GM12873 (cell line): Measurements from ENCODE around the gene FDX2.

Source experiments
- CTCF ChIP-seq: IDR thresholded peaks from 2 replicates; pipeline ENCODE4 v1.5.1; 2012; ENCODE audit warnings: low read depth, mild to moderate bottlenecking, moderate library complexity, low read length, control low read depth; ENCODE audit not compliant: insufficient read depth; ENCODE audit errors: missing control alignments

FDX2 gene

GRCh38 chr19:10271543-10272086 lies 44.2 kb downstream of the FDX2 start:
- TF ChIP-seq CTCF, result no peak

GRCh38 chr19:10270616-10271394 lies 45.0 kb downstream of the FDX2 start, which contains the start of gene ICAM1:
TSS of gene ICAM1 (plus strand) at chr19:10271120. CDS start at chr19:10271160, 40 bp downstream.
- peak; percentile 38 for TF ChIP-seq CTCF

GRCh38 chr19:10270180-10270615 lies 45.6 kb downstream of the FDX2 start:
- TF ChIP-seq CTCF, result no peak

GRCh38 chr19:10269333-10270179 lies 46.3 kb downstream of the FDX2 start:
- peak; percentile 88 for TF ChIP-seq CTCF

- no peak for TF ChIP-seq CTCF
Measured at GRCh38 chr19:10268071-10268470, 47.7 kb downstream of the FDX2 start.

- TF ChIP-seq CTCF, result no peak
Measured at GRCh38 chr19:10266706-10267105, 49.1 kb downstream of the FDX2 start.

GRCh38 chr19:10262771-10263170 lies 53.0 kb downstream of the FDX2 start:
- TF ChIP-seq CTCF, result no peak
